DND-41 (cell line): ENCODE results near the gene AKAP6.
A peak's percentile ranks its signal among the peaks of the same experiment; 100 is the strongest.

Experiments used
- ATAC-seq: fragments of 200-7000 bp; cut with Tn5 transposase; 3 replicates; pipeline ENCODE4 v1.9.1; 2021; ENCODE audit warnings: low read depth; ENCODE audit not compliant: insufficient read depth
- DNase-seq: peaks from one replicate; pipeline ENCODE4 v3.0.0-alpha.2; 2020
- H2AFZ ChIP-seq: 2 replicates; pipeline ENCODE4 v1.6.0; 2012; ENCODE audit warnings: low read depth, low read length
- H3K27ac ChIP-seq: 2 replicates; pipeline ENCODE4 v1.5.1; 2012; ENCODE audit warnings: low read length, inconsistent platforms
- H3K27me3 ChIP-seq: fragments of 200-600 bp; sonication (generic); 2 replicates; pipeline ENCODE4 v1.6.0; 2012; ENCODE audit warnings: low read length, mild to moderate bottlenecking, inconsistent platforms; ENCODE audit not compliant: insufficient read depth, poor library complexity
- H3K36me3 ChIP-seq: 2 replicates; pipeline ENCODE4 v1.5.1; 2012; ENCODE audit warnings: low read length, inconsistent platforms; ENCODE audit not compliant: insufficient read depth
- H3K4me1 ChIP-seq: 2 replicates; pipeline ENCODE4 v1.5.1; 2012; ENCODE audit warnings: mild to moderate bottlenecking, low read length; ENCODE audit not compliant: insufficient read depth
- H3K4me2 ChIP-seq: 2 replicates; pipeline ENCODE4 v1.6.0; 2012; ENCODE audit warnings: mild to moderate bottlenecking, moderate library complexity, low read length, inconsistent platforms; ENCODE audit not compliant: insufficient read depth
- H3K4me3 ChIP-seq, 2 experiments: fragments of 200-600 bp in 1 of 2; shearing (Covaris generic) in 1 of 2; 2 replicates each; pipeline ENCODE4 v1.5.1; 2012 to 2016; ENCODE audit warnings: inconsistent platforms in 2 of 2, low read length in 2 of 2, mild to moderate bottlenecking in 2 of 2, low read depth in 1 of 2, moderate library complexity in 1 of 2
- H3K79me2 ChIP-seq: 2 replicates; pipeline ENCODE4 v1.6.0; 2012; ENCODE audit warnings: low read length, inconsistent platforms; ENCODE audit not compliant: insufficient read depth
- H3K9ac ChIP-seq: 2 replicates; pipeline ENCODE4 v1.6.0; 2012; ENCODE audit warnings: low read depth, mild to moderate bottlenecking, inconsistent platforms, low read length, moderate library complexity
- H3K9me3 ChIP-seq: 2 replicates; pipeline ENCODE4 v1.5.1; 2012; ENCODE audit warnings: low read length, moderate library complexity, mild to moderate bottlenecking, inconsistent platforms; ENCODE audit not compliant: insufficient read depth, severe bottlenecking
- H4K20me1 ChIP-seq: 2 replicates; pipeline ENCODE4 v1.6.0; 2012; ENCODE audit warnings: low read length; ENCODE audit not compliant: insufficient read depth
- EZH2 ChIP-seq: IDR thresholded peaks from 3 replicates; pipeline ENCODE4 v1.6.1; 2012; ENCODE audit warnings: borderline replicate concordance, low read depth, mild to moderate bottlenecking, moderate library complexity, low read length, inconsistent platforms; ENCODE audit not compliant: severe bottlenecking
- TF ChIP-seq, protein P1 (sequence below): IDR thresholded peaks from 2 replicates; pipeline ENCODE4 v1.5.1; 2012; ENCODE audit warnings: borderline replicate concordance, low read length, moderate library complexity, mild to moderate bottlenecking; ENCODE audit not compliant: poor library complexity, severe bottlenecking; ENCODE audit errors: extremely low read depth

AKAP6 gene

GRCh38 chr14:32560209-32560857 is 231.2 kb downstream of the AKAP6 start:
- no peak overlapping the region for H2AFZ ChIP-seq
- H3K27ac ChIP-seq = no peak overlapping the region
- no peaks in the 10 kb centered on the region for H3K79me2 ChIP-seq
- peaks cover 19% of the 10 kb centered on the region for H3K4me1 ChIP-seq
- H4K20me1 ChIP-seq = no peaks in the 10 kb centered on the region
- H3K9me3 ChIP-seq = no peaks in the 10 kb centered on the region
- no peak overlapping the region for H3K4me2 ChIP-seq
- no peak for TF ChIP-seq EZH2
- TF ChIP-seq, protein P1, sequence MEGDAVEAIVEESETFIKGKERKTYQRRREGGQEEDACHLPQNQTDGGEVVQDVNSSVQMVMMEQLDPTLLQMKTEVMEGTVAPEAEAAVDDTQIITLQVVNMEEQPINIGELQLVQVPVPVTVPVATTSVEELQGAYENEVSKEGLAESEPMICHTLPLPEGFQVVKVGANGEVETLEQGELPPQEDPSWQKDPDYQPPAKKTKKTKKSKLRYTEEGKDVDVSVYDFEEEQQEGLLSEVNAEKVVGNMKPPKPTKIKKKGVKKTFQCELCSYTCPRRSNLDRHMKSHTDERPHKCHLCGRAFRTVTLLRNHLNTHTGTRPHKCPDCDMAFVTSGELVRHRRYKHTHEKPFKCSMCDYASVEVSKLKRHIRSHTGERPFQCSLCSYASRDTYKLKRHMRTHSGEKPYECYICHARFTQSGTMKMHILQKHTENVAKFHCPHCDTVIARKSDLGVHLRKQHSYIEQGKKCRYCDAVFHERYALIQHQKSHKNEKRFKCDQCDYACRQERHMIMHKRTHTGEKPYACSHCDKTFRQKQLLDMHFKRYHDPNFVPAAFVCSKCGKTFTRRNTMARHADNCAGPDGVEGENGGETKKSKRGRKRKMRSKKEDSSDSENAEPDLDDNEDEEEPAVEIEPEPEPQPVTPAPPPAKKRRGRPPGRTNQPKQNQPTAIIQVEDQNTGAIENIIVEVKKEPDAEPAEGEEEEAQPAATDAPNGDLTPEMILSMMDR = peak; percentile 98
- peaks cover 2% of the 10 kb centered on the region for H3K27me3 ChIP-seq
- DNase-seq = peak; percentile 61
- H3K9ac ChIP-seq = no peak overlapping the region
- peak; percentile 65 for ATAC-seq
- no peaks in the 10 kb centered on the region for H3K36me3 ChIP-seq
- no peak overlapping the region for H3K4me3 ChIP-seq

- TF ChIP-seq EZH2 = no peak
- TF ChIP-seq, protein P1 = no peak
- no peaks in the 10 kb centered on the region for H3K79me2 ChIP-seq
- H2AFZ ChIP-seq = no peak overlapping the region
- no peak overlapping the region for H3K4me3 ChIP-seq
- no peaks in the 10 kb centered on the region for H4K20me1 ChIP-seq
- H3K27ac ChIP-seq = no peak overlapping the region
- H3K27me3 ChIP-seq = peaks cover 2% of the 10 kb centered on the region
- no peaks in the 10 kb centered on the region for H3K36me3 ChIP-seq
- no peak overlapping the region for H3K4me2 ChIP-seq
- ATAC-seq (no peak), DNase-seq (no peak)
- peaks cover 26% of the 10 kb centered on the region for H3K4me1 ChIP-seq
- no peaks in the 10 kb centered on the region for H3K9me3 ChIP-seq
- no peak overlapping the region for H3K9ac ChIP-seq
Observed at GRCh38 chr14:32561520-32561919, 232.4 kb downstream of the AKAP6 start.

GRCh38 chr14:32564596-32564995 is 235.5 kb downstream of the AKAP6 start:
- H2AFZ ChIP-seq = peak overlapping the region; percentile 49; the same call in 1 of the 2 replicates
- H3K27ac ChIP-seq = peak overlapping the region; percentile 75
- H3K79me2 ChIP-seq = no peaks in the 10 kb centered on the region
- peaks cover 26% of the 10 kb centered on the region for H3K4me1 ChIP-seq
- peak overlapping the region; percentile 12; the same call in 1 of the 2 replicates for H3K9ac ChIP-seq
- no peaks in the 10 kb centered on the region for H4K20me1 ChIP-seq
- no peak for TF ChIP-seq EZH2
- TF ChIP-seq, protein P1 = peak; percentile 12
- no peaks in the 10 kb centered on the region for H3K9me3 ChIP-seq
- H3K27me3 ChIP-seq = no peaks in the 10 kb centered on the region
- ATAC-seq (peak; percentile 90), DNase-seq (peak; percentile 29)
- H3K4me3 ChIP-seq = no peak overlapping the region
- peak overlapping the region; percentile 37 for H3K4me2 ChIP-seq
- H3K36me3 ChIP-seq = no peaks in the 10 kb centered on the region
